HG03520 (cell line): ENCODE results near the gene TRIM66.

Experiments used
- ATAC-seq: cut with Tn5 transposase; IDR thresholded peaks from one replicate; pipeline ENCODE4 v1.9.1; 2021; ENCODE audit warnings: mild to moderate bottlenecking, moderate library complexity; ENCODE audit not compliant: unreplicated experiment

Gene TRIM66, protein sequence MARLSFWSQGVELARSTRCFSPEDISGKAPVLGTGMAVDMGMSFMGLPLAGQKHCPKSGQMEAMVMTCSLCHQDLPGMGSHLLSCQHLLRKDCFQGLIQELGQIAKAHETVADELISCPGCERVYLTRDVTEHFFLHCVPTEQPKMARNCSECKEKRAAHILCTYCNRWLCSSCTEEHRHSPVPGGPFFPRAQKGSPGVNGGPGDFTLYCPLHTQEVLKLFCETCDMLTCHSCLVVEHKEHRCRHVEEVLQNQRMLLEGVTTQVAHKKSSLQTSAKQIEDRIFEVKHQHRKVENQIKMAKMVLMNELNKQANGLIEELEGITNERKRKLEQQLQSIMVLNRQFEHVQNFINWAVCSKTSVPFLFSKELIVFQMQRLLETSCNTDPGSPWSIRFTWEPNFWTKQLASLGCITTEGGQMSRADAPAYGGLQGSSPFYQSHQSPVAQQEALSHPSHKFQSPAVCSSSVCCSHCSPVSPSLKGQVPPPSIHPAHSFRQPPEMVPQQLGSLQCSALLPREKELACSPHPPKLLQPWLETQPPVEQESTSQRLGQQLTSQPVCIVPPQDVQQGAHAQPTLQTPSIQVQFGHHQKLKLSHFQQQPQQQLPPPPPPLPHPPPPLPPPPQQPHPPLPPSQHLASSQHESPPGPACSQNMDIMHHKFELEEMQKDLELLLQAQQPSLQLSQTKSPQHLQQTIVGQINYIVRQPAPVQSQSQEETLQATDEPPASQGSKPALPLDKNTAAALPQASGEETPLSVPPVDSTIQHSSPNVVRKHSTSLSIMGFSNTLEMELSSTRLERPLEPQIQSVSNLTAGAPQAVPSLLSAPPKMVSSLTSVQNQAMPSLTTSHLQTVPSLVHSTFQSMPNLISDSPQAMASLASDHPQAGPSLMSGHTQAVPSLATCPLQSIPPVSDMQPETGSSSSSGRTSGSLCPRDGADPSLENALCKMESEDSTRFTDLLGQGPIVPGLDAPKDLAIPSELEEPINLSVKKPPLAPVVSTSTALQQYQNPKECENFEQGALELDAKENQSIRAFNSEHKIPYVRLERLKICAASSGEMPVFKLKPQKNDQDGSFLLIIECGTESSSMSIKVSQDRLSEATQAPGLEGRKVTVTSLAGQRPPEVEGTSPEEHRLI (N-terminal part only)

GRCh38 chr11:8682303-8683114 is at the start of gene TRIM66, which contains the start of gene RPL27A:
Gene TRIM66, minus strand, starts transcription at chr11:8682665. Its CDS starts 10,391 bp downstream, at chr11:8672274.
Gene RPL27A, plus strand, starts transcription at chr11:8682792. Its CDS starts 22 bp downstream, at chr11:8682814.
- peak; percentile 93 for ATAC-seq

DNA sequence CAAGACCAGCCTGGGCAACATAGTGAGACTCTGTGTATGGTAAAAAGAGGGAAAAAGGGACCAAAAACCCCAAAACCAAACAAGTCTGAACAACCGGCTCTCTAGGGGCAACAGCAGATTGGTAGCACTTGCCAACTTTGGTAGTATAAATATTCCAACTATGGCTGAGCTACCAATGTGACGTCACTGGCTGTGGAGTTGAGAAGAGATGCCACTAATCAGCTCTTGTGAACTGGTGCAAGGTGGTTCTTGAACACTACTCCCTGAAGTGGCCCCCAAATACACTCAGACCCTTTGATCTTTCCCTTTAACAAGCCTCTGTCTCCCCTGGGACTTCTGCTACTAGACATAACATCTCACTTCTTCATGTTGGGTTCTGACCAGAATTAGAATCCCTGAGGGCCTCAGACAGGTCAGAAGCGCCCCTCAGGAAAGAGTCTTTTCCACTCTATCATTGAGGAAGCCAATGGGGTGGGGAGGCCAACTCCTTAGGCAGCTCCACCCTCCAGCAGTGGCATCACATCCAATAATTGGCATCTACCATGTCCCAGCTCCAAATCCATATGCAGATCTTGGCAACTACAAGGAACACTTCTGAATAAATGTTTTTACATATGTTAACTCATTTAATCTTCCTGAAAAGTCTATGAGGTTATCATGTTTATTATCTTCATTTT is 49.3 kb upstream of the TRIM66 start:
- no peak for ATAC-seq

- ATAC-seq = no peak
Measured at GRCh38 chr11:8730697-8731020, 48.2 kb upstream of the TRIM66 start.

DNA sequence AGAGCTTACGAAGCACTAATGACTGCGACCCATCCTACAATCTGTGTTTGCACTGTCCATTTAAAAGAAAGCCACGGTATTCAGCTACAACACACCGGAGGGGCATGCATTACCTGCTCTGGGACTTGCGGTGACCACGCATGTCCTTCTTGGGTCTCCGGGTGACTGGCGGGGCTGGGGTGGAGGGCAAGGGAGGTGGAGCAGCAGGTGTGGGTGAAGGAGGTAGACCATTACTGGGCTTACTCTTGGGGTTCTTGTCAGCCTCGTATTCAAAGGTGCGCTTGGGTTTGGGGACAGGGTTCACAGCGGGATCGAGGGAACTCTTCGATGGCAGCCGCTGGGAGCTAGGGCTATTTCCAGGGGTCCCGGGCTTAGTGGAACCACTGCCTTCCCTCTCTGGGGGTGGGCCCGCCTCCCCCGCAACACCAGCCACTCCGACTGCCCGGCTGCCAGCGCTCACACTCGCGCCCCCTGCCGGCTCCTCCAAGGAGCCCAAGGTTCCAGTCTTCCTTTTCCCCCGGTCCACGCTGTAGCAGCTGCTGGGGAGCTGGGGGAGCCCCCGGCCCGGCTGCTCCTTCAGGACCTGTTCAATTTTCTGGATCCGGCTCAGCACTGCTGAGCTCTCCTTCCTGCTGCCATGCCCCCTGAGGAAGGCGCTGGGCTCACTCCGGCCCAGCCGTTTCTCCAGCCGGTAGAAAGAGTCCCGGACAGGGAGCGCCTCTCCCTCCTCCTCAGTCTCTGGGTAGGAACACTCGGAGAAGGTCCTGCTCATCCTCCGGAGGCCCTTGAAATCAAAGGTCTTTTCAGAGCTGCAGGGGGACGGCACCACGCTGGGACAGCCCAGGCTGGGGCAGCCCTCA is 47.6 kb upstream of the TRIM66 start:
- no peak for ATAC-seq

DNA sequence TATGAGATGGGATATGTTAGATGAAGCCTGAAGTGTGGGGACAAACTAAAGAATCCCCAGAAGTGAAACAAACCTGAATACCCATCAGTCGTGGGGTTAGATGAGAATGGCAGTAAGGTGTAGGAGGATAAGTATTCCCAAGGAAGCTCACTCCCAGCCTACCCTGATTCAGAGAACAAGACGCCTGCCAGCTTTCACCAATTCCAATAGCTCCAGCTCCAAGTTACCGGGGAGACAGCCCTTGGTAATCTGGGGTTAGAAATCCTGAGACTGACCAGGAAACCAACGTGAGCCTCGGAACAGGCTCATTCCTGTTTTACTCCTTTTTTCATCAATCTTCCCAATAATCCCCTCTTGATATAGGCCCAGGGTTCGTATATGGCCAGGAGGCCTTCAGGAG is 46.6 kb upstream of the TRIM66 start:
- ATAC-seq = no peak

DNA sequence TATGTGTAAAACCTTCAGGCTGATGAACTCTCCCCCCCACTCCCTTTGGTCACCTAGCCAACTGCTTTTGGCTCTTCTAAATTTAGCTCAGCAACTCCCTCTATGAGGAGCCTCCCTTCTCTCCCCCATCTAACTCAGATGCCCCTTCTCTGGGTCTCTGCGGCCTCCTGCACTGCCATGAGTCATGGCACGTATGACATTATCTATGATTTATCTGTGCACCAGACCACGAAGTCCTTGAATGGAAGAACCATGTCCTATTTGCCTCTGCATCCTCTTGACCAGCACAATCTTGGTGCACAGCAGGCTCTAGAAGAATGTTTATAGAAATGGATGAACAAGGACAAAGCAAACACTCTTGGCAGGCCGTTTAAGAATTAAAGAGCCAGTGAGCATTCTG is 46.1 kb upstream of the TRIM66 start:
- no peak for ATAC-seq

GRCh38 chr11:8726395-8726794 is 43.9 kb upstream of the TRIM66 start:
- no peak for ATAC-seq

DNA sequence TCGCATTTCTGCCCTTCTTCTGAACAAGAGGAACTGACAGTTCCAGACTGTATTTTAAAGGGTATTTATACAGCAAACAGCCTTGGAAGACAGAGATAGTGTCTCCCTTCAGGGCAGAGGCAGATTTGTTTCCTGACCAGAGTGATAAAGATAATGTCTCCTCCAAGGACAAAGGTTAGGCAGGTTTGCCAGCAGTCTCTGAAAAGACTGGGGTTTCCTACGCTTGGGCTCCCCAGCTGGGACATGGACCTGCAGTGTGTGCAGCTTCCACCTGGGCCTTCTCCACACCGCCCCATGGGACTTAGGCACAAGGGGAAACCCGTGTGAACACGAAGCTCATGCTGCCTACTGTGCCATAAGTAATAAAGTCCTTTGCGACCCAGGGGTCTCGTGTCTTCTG is 42.2 kb upstream of the TRIM66 start:
- no peak for ATAC-seq

GRCh38 chr11:8723711-8724110 is 41.2 kb upstream of the TRIM66 start:
- no peak for ATAC-seq

GRCh38 chr11:8722809-8723208 is 40.3 kb upstream of the TRIM66 start:
- no peak for ATAC-seq

DNA sequence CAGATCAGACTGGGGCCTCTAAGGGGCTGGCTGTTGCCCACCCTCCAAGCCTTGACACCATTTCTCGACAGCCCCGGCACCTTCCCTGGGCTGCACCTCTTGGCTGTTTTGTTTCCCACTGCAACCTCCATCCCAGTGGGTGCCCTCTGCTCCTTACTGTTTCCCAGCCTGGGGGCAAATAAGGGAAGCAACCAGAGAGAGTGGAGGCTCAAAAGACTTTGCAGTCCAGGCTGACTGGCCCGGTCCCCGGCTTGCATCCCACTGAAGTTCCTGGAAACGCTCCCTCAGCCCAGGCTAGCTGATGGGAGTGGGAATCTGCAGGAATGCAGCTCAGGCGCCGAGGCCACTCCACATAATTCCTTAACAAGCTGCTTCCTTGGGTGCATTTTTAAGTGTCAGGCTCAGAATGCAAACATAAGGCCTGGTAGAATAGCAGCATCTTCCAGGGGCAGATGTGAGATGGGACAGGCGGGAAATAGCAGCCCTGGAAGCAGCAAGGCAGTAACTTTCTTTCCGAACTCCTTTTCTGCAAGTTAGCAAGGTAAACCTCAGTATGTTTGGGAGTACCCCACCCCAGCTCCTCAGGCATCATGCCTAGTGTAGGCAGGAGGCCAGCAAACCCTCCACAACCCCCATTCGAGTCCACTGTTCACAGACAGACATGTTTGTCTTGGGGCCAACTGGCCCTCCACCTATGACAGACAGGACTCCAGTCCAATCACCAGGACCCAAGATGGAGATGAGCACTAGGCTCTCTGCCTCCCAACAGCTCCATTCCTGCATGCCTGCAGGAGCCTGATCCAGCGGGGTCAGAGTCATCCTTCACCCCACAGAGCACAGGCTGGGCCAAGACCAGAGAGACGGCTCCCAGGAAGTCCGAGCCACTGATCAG is 39.4 kb upstream of the TRIM66 start:
- no peak for ATAC-seq

DNA sequence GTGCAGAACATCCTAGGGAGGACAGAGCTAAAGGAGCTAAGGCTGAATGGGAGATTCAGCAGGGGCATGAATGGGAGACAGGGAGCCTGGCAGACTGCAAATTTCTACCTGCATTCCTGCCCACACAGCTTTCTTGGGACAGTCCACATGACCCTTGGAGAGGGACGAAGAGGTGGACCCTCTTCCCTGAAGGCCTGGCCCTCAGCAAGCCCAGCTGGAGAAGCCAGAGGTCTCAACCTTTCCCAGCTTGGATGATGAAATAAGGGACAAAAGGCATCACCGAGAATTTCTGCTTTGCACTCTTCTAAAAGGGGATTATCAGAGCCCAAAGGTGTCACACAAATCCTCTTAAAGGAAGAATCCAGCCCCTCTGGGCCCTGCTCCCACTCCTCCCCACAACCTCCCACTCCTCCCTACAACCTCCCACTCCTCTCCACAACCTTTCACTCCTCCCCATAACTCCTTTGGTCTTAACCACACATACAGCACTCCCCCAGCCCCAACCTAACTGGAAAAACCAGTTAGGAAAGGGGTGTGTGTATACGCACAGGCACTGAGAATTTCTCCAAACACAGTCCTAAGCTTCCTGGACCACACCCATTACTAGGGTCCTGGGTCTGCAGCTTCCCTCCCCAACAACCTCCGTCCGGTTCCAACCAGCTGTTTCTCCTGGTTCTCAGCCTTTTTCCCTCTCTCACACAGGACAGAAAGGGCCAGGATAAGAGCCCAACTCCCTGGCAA is 38.6 kb upstream of the TRIM66 start:
- ATAC-seq = no peak

GRCh38 chr11:8720352-8720751 is 37.9 kb upstream of the TRIM66 start:
- no peak for ATAC-seq

- no peak for ATAC-seq
Measured at GRCh38 chr11:8719721-8720120, 37.3 kb upstream of the TRIM66 start.

GRCh38 chr11:8719211-8719649 is 36.8 kb upstream of the TRIM66 start:
- no peak for ATAC-seq

GRCh38 chr11:8717876-8718753 is 35.6 kb upstream of the TRIM66 start:
- ATAC-seq = no peak

DNA sequence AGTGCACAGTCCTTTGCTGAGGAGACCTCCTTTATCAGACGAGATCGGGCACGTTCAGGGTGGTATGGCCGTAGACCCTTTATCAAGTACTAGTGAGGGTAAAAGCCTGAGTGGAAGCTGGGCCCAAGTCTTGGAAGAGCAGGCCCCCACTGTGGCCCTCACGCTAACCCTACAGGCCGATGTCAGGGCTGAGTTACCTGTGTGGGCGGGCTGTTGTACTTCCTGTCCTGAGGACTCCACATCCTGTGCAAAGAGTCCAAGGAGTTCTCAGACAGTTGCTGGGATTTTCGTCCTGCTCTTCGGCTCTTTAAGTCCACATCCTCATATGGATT is 35.0 kb upstream of the TRIM66 start:
- no peak for ATAC-seq
